ENCODE measurements around the gene ISL2. TPM values are rescaled to one million over a fixed set of nuclear protein-coding genes. Genes with fewer than 3 reads are reported as not detected.
"Not testable (repeated sequence)": the region's sequence is repeated elsewhere in the genome, so short reads cannot be mapped to it uniquely, and the experiment has no call there.

Gene ISL2
- total RNA-seq (2014; rRNA removed; shearing (Covaris generic)): 0.44 TPM in 1 of 2 replicates, not detected in the other

- DNase-seq (ENCODE audit: low spot score): peak; percentile 38
- in situ Hi-C loops (cut with HindIII; ENCODE audit: low sequenced_read_pairs): no loop called here
Observed at GRCh38 chr15:76336254-76337058, at the start of gene ISL2. Gene ISL2, plus strand, starts transcription at chr15:76336773. Its CDS starts 111 bp downstream, at chr15:76336884.

DNA sequence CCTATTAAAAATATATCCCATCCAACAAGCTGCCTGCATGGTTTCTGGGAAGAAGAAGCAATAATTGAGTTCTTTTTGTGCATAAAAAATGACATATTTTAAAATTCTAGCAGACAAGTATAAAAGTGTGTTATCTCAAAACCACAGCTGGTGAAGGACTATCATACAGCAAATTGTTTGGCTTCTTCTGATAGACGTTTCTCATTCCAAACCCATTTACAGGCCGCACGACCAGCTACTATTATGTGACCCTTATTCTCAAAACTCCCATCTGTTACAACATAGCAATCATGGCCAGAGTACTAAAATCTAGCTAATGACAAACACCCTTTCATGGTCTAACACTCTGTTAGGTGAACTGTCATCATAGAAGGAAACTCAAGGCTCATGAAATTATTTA, 47.0 kb upstream of the ISL2 start:
- in situ Hi-C loops (cut with HindIII; ENCODE audit: low sequenced_read_pairs): no loop called here
- DNase-seq (ENCODE audit: low spot score): no peak

DNA sequence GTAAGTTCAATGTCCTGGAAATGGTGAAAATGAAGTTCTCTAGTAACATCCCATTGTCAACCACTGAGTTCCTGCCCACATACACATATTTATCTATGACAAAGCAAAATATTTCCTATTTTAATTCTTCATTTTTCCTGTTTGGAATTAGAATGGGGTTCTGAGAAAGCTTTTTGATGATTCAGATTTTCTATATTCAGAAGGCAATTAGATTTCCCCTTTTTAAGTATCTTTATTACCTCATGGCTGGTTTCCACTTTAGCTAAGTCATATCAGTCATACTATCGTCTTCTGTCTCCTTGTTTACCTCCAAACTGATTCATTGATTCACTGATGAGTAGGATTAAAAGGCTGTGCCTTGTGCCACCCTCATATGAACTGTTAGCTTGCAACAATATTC, 43.2 kb upstream of the ISL2 start:
- no peak for DNase-seq (ENCODE audit: low spot score)
- in situ Hi-C loops (cut with HindIII; ENCODE audit: low sequenced_read_pairs): no loop called here

DNA sequence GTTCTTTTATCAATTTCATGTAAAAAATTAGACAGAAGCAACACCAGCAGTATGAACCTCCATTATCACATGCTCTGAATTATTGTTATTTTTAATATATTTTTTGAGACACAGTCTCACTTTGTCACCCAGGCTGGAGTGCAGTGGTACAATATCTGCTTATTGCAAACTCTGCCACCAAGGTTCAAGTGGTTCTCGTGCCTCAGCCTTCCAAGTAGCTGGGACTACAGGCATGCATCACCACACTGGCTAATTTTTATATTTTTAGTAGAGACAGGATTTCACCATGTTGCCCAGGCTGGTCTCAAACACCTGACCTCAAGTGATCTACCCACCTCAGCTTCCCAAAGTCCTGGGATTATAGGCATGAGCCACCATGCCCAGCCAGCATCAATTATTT, 42.1 kb upstream of the ISL2 start:
- DNase-seq (ENCODE audit: low spot score); in situ Hi-C loops (cut with HindIII; ENCODE audit: low sequenced_read_pairs): not testable (repeated sequence)

GRCh38 chr15:76296849-76297248, 39.7 kb upstream of the ISL2 start:
- DNase-seq (ENCODE audit: low spot score): no peak
- in situ Hi-C loops (cut with HindIII; ENCODE audit: low sequenced_read_pairs): no loop called here

GRCh38 chr15:76297951-76298350, 38.6 kb upstream of the ISL2 start:
- DNase-seq (ENCODE audit: low spot score); in situ Hi-C loops (cut with HindIII; ENCODE audit: low sequenced_read_pairs): not testable (repeated sequence)

- in situ Hi-C loops (cut with HindIII; ENCODE audit: low sequenced_read_pairs): no loop called here
Observed at GRCh38 chr15:76298986-76299385, 37.6 kb upstream of the ISL2 start.

DNA sequence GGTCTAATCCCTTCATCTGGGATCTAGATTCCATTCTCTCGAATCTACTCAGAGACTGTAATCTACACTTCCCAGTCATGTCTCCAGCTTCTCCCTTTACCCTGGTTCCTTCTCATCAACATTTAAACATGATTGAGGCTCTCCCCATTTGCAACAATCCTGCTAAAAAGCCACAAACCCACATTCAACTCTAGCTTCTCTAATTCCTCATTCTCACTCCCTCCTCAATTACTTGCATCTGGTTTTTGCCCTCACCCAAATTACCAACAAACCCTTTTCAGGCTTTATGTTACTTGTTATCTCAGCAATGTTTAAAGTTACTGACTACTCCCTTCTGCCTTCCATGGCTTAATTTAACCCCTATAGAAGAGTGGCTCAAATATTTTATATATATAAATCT, 36.8 kb upstream of the ISL2 start:
- in situ Hi-C loops (cut with HindIII; ENCODE audit: low sequenced_read_pairs): no loop called here
- no peak for DNase-seq (ENCODE audit: low spot score)

More at GRCh38 chr15:76298986-76299385, 37.6 kb upstream of the ISL2 start:
- DNase-seq (ENCODE audit: low spot score): no peak

DNA sequence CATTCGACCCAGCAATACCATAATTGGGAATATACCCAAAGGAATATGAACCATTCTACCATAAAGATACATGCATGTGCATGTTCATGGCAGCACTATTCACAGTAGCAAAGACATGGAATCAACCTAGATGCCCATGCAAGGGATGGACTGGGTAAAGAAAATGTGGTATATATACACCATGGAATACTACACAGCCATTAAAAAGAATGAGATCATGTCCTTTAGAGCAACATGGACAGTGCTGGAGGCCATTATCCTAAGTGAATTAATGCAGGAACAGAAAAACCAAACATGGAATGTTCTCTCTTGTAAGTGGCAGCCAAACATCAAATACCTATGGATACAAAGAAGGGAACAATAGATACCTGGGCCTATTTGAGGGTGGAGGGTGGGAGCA, 32.7 kb upstream of the ISL2 start:
- DNase-seq (ENCODE audit: low spot score): no peak
- in situ Hi-C loops (cut with HindIII; ENCODE audit: low sequenced_read_pairs): no loop called here

DNA sequence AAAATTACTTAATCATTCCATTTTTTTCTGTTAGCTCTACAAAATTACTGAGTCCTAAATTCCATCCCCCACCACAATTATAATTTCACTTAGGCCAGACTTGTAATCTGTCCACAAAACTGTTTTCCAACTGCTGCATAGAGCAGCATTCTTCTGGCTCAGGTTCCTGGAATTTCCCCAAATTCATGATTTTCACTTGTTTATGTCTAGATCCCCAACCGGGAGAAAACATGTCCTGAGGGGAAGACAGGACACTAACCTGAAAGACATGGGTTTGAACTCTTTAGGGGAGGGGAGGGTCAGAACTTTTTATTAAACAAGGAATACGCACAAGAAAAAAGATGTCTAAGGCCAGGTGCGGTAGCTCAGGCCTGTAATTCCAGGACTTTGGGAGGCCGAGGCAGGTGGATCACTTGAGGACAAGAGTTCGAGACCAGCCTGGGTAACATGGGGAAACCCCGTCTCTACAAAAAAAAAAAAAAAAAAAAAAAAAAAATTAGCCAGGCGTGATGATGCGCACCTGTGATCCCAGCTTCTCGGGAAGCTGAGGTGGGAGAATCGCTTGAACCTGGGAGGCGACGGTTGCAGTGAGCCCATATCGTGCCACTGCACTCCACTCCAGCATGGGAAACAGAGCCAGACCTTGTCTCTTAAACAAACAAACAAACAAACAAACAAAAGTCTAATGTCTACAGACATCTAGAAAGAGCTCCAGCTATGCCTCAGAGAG, 26.8 kb upstream of the ISL2 start:
- in situ Hi-C loops (cut with HindIII; ENCODE audit: low sequenced_read_pairs): no loop called here
- DNase-seq (ENCODE audit: low spot score): no peak

GRCh38 chr15:76310475-76311099, 26.0 kb upstream of the ISL2 start:
- in situ Hi-C loops (cut with HindIII; ENCODE audit: low sequenced_read_pairs): no loop called here
- peak; percentile 38 for DNase-seq (ENCODE audit: low spot score)

- peak; percentile 90 for DNase-seq (ENCODE audit: low spot score)
Observed at GRCh38 chr15:76311100-76311953, 25.2 kb upstream of the ISL2 start, which contains the start of gene ETFA. Gene ETFA, minus strand, starts transcription at chr15:76311469. Its CDS starts 81 bp downstream, at chr15:76311388.

DNA sequence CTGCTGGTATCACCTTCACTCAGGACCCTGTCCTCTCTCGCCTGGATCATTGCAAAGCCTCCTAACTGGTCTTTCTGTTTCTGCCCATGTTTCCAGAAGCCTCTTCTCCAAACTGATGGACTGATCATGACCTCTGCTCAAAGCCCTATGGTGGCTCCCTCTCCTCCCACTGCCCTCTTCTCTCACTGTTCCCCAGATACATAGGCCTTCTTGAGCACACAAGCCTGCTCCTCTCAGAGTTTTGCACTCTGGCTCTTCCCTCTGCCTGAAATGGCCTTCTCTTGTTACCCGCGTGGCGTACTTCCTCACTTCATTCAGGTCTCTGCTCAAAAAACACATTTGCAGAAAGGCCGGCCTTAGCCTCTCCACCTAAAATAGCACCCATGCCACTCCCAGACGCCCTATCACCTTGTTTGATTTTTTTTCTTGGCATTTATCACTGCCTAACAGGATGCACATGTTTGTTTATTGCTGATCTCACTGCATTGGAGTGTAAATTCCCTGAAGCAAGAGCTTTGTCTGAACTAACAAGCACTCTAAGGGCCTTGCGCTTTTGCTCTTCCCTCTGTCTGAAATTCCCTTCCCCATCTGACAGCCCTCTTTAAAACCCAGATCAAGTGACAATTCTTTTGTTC, 23.9 kb upstream of the ISL2 start:
- in situ Hi-C loops (cut with HindIII; ENCODE audit: low sequenced_read_pairs): no loop called here
- no peak for DNase-seq (ENCODE audit: low spot score)

More at GRCh38 chr15:76311100-76311953, 25.2 kb upstream of the ISL2 start, which contains the start of gene ETFA:
- in situ Hi-C loops (cut with HindIII; ENCODE audit: low sequenced_read_pairs): no loop called here

DNA sequence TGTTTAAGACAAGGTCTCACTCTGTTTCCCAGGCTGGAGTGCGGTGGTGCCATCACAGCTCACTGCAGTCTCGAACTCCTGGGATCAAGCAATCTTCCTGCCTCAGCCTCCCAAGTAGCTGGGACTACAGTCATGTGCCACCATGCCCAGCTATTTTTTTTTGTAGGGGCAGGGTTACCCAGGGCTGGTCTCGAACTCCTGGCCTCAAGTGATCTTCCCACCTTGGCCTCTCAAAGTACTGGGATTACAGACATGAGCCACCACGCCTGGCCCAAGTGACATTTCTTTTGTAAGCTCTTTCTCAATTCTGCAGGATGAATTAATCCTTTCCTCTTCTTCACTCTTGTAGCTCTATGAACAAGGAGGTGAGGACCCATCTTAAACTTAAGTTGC, 23.4 kb upstream of the ISL2 start:
- DNase-seq (ENCODE audit: low spot score); in situ Hi-C loops (cut with HindIII; ENCODE audit: low sequenced_read_pairs): not testable (repeated sequence)

DNA sequence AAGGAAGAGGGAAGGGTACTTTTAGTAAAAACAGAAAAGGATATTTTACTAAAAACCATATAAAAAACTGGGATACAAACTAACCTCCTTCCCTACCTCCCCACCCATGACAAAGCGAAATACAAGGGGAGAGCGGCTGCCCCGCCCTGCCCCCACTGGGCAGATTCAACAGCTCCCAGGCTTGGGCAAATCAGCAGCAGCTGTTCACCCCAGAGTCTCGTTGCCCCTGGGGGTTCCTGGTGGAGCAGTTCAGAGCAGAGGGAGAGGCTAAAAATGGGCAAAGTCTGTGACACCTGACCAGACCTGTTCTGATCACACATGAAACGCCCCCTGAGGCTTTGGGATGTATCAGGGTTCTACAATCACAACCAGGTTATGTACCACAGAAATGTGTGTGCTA, 22.8 kb upstream of the ISL2 start:
- DNase-seq (ENCODE audit: low spot score): no peak
- in situ Hi-C loops (cut with HindIII; ENCODE audit: low sequenced_read_pairs): no loop called here

DNA sequence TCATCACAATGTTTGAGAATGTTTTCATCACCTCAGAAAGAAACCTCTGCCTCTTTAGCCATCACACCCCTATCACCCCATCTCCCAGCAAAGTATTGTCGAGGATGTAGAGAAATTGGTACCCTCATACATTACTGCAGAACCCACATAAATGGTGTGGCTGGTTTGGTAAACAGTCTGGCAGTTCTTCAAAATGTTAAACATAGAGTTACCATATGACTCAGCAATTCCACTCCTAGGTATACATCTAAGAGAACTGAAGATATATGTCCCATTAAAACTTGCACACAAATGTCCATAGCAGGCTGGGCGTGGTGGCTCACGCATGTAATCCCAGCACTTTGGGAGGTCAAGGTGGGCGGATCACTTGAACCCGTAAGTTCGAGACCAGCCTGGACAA, 16.6 kb upstream of the ISL2 start:
- in situ Hi-C loops (cut with HindIII; ENCODE audit: low sequenced_read_pairs): no loop called here
- no peak for DNase-seq (ENCODE audit: low spot score)

DNA sequence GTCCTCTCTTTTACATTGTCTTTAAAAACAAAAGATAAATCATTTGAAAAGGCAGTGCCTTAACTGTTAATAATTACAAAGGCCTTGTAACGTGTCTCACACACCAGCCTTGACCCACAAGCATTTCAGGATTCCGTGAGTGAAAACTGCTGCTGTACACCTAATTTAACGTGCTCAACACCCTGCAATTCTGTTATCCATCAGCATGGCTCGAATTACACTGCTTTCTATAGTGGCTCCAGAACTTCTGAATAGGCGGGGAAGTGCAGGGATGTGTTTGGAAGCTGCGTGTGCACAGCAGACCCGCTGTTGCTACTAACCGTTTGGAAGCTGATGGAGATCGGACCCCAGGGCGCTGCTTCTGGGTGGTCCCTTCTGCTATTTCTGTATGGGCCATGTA, 15.4 kb upstream of the ISL2 start:
- no peak for DNase-seq (ENCODE audit: low spot score)
- in situ Hi-C loops (cut with HindIII; ENCODE audit: low sequenced_read_pairs): no loop called here

DNA sequence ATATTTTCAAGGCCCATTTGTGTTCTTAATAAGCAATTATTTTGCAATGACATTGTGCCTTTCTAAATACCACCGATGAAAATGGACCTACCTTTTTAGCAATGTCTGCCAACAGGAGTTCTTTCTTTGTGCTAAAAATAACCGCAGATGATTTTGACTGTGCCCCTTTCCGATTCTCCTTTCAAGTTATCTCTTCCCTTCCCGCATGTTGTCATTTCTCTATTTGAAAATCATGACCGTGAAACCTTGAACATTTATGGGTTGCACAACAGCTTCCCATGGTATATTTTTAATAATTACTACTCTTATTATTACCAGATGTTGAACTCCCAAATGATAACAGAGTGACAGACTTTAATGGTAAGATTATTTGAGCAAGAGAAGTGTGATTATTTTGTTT, 15.0 kb upstream of the ISL2 start:
- DNase-seq (ENCODE audit: low spot score): no peak
- in situ Hi-C loops (cut with HindIII; ENCODE audit: low sequenced_read_pairs): no loop called here

DNA sequence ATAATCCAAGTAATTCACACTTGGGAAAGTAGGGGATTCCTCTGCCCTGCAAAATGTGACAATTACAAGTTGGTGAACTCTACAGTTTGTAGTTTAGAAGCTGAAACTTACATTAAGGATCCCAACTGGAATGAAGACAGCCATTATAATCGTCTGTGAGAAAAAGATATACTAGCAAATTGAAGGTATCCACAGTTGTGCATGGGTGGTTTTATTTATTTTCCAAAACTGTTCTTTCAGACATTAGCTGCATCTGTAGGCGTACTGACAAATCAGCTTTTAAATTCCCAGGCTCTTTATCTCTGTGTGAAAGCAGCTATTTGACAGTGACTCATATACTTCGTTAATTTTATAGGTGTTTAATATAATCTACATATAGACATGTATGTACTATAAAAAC, 12.5 kb upstream of the ISL2 start:
- no peak for DNase-seq (ENCODE audit: low spot score)
- in situ Hi-C loops (cut with HindIII; ENCODE audit: low sequenced_read_pairs): no loop called here

Measured in G401 (cell line).